Measurements from ENCODE around the gene RAPGEF4. TPM values are rescaled to one million over a fixed set of nuclear protein-coding genes. Genes with fewer than 3 reads are reported as not detected.

The RAPGEF4 gene
- total RNA-seq, 6 donors from 2014 or later, result 8.3 to 35.2 (median 17.4) TPM

- Histone ChIP-seq H3K36me3 (no peaks in the 10 kb centered on the region), H3K27ac (no peak overlapping the region), H3K4me1 (no peaks in the 10 kb centered on the region), H3K27me3 (no peaks in the 10 kb centered on the region), H3K4me3 (no peak overlapping the region), H3K9me3 (no peaks in the 10 kb centered on the region)
- WGBS, 2 donors, result 91 to 93% methylated on average over 8 to 13 of the region's 13 CpGs
- DNase-seq (peak in 1 of 2 donors; percentile 50), ATAC-seq (ENCODE audit: low FRiP score in 2 of 2) (no peak)
- TF ChIP-seq POLR2AphosphoS5 (IDR thresholded peaks at IDR 0.05) (no peak), EP300 (IDR thresholded peaks at IDR 0.05) (no peak), POLR2A (IDR thresholded peaks at IDR 0.05) (no peak), CTCF (IDR thresholded peaks at IDR 0.05) (no peak)
Measured at GRCh38 chr2:172712251-172712650, 23.4 kb upstream of the RAPGEF4 start.

GRCh38 chr2:172713365-172713875 is 22.2 kb upstream of the RAPGEF4 start:
- Histone ChIP-seq H3K27ac (no peak overlapping the region), H3K4me1 (no peaks in the 10 kb centered on the region), H3K27me3 (no peaks in the 10 kb centered on the region), H3K9me3 (no peaks in the 10 kb centered on the region), H3K4me3 (no peak overlapping the region), H3K36me3 (no peaks in the 10 kb centered on the region)
- ATAC-seq (ENCODE audit: low FRiP score in 2 of 2) (no peak), DNase-seq (peak in 1 of 2 donors; percentile 65)
- 91 to 96% methylated on average over 4 to 16 of the region's 16 CpGs for WGBS, 2 donors
- TF ChIP-seq CTCF (IDR thresholded peaks at IDR 0.05) (no peak), EP300 (IDR thresholded peaks at IDR 0.05) (no peak), POLR2A (IDR thresholded peaks at IDR 0.05) (no peak)

GRCh38 chr2:172722481-172722880 is 13.2 kb upstream of the RAPGEF4 start:
- H3K27me3 ChIP-seq, result no peaks in the 10 kb centered on the region
- 55 to 61% methylated on average over 2 of the region's 2 CpGs for WGBS, 2 donors
- no peaks in the 10 kb centered on the region for H3K9me3 ChIP-seq
- ATAC-seq (ENCODE audit: low FRiP score in 2 of 2), result no peak
- no peak for DNase-seq
- H3K4me1 ChIP-seq, result no peaks in the 10 kb centered on the region
- no peaks in the 10 kb centered on the region for H3K36me3 ChIP-seq
- no peak overlapping the region for H3K27ac ChIP-seq
- TF ChIP-seq CTCF (IDR thresholded peaks at IDR 0.05) (no peak), POLR2AphosphoS5 (IDR thresholded peaks at IDR 0.05) (no peak), POLR2A (IDR thresholded peaks at IDR 0.05) (no peak), EP300 (IDR thresholded peaks at IDR 0.05) (no peak)
- no peak overlapping the region for H3K4me3 ChIP-seq

GRCh38 chr2:172723286-172723685 is 12.4 kb upstream of the RAPGEF4 start:
- H3K4me3 ChIP-seq, result no peak overlapping the region
- no peaks in the 10 kb centered on the region for H3K9me3 ChIP-seq
- no peak for DNase-seq
- no peaks in the 10 kb centered on the region for H3K36me3 ChIP-seq
- TF ChIP-seq EP300 (IDR thresholded peaks at IDR 0.05) (no peak), POLR2AphosphoS5 (IDR thresholded peaks at IDR 0.05) (no peak), POLR2A (IDR thresholded peaks at IDR 0.05) (no peak), CTCF (IDR thresholded peaks at IDR 0.05) (no peak)
- H3K27me3 ChIP-seq, result no peaks in the 10 kb centered on the region
- no peak overlapping the region for H3K27ac ChIP-seq
- ATAC-seq (ENCODE audit: low FRiP score in 2 of 2), result no peak
- H3K4me1 ChIP-seq, result no peaks in the 10 kb centered on the region

GRCh38 chr2:172724724-172725123 is 10.9 kb upstream of the RAPGEF4 start:
- ATAC-seq (ENCODE audit: low FRiP score in 2 of 2) (no peak), DNase-seq (no peak)
- H3K4me3 ChIP-seq, result no peak overlapping the region
- no peak for TF ChIP-seq EP300 (IDR thresholded peaks at IDR 0.05)
- TF ChIP-seq POLR2A (IDR thresholded peaks at IDR 0.05), result no peak
- TF ChIP-seq CTCF (IDR thresholded peaks at IDR 0.05), result no peak
- TF ChIP-seq POLR2AphosphoS5 (IDR thresholded peaks at IDR 0.05), result no peak
- H3K4me1 ChIP-seq, result no peaks in the 10 kb centered on the region
- WGBS, 2 donors, result 91 to 92% methylated on average over 4 of the region's 4 CpGs
- no peaks in the 10 kb centered on the region for H3K36me3 ChIP-seq
- no peaks in the 10 kb centered on the region for H3K27me3 ChIP-seq
- no peak overlapping the region for H3K27ac ChIP-seq
- H3K9me3 ChIP-seq, result no peaks in the 10 kb centered on the region
